Activated CD4-positive, alpha-beta T cell treated with anti-CD3 and anti-CD28 coated beads, Interleukin-2, amount 50 U/mL, for 1 hour (primary cell): ENCODE results near the gene EPHB2.

ENCODE experiments used
- DNase-seq: peaks from one replicate; pipeline ENCODE4 v3.0.0-alpha.2; 2020

Gene EPHB2

GRCh38 chr1:22967833-22968232, 257.2 kb downstream of the EPHB2 start:
- no peak for DNase-seq

DNA sequence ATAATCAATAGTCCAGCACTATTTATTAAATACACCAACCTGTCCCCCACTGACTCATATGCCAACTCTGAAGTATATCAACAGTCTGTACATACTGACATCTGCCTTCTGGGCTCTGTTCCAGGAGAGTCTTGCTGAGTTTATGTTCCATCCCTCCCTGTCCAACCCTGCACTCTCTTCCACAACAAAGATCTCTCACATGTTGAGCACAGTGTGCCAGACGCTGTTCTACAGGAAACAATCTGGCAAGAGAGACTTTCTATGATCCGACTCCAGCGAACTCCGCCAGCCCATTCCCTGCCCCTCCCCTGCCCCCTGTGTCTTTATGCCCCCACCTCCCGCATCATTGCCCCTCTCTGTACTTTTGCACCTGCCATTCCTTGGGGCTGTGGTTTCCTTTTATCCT, 258.7 kb downstream of the EPHB2 start:
- no peak for DNase-seq

DNA sequence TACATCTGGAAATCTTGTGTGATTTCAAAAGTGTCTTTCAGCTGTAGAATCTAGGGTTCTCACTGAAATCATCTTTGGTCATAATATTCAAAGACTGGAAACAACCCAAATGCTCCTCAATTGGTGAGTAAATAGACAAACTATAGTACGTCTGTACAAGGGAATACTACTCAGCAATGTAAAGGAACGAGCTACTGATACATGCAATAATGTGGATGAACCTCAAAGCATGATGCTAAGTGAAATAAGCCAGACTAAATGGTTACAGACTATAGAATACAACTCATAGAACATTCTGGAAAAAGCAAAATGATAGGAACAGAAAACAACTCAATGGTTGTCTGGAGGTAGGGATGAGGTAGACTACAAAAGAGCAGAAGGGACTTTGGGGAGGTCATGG, 259.5 kb downstream of the EPHB2 start:
- DNase-seq: no peak
